ENCODE data around the gene SLC25A51. TPM values are rescaled to one million over a fixed set of nuclear protein-coding genes. Genes with fewer than 3 reads are reported as not detected.

Gene SLC25A51
- total and polyA plus RNA-seq, 2 donors from 2014 or later = 10.7 to 25.5 TPM

DNA sequence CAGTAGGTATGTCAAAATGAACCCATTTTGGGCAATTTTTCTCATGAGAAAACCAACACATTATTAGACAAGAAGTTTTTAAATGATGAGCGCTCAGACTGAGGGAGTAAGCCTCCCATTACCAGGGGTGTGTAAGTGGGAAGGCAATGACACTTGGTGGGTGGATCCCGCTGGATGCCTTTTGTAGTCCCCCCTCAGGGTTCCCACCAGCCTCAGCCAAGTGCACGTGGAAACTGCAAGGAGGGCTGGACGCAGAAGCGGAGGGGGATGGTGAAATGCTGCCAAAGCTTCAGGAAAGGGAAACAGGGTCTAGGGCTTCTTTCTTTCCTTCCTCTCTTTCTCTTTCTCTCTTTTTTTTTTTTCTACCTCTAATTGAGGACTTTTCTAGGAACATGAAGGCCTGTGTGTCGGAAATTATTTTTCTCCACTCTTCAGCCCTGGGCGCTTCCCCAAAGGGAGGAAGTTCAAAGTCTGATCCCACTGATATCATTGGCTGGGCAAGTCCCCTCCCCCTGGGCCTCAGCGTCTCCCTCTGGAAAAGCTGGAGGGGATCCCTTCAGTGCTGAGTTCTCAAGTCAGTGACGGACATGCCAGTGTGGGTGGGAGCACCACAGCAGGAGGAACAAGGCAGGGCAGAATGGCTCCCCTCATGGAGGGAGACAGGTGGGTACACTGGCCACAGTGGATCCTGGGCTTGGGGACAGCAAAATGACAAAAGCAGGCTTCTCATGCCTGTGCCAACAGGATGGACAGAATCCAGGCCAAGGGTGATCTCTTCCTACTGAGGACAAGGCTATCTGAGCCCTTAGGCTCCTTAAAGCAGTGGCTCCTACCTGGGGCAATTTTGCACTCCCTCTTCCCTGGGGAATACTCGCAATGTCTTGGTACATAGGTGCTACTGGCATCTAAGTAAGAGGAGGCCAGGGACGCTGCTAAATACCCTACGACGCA lies 23.9 kb upstream of the SLC25A51 start:
- Histone ChIP-seq H3K9me3 (ENCODE audit: control insufficient read depth in 2 of 3, insufficient read depth in 1 of 3, low read length in 3 of 3) (no peaks in the 10 kb centered on the region), H3K4me3 (ENCODE audit: low read length in 3 of 3) (no peak overlapping the region), H3K36me3 (ENCODE audit: control insufficient read depth in 2 of 3, insufficient read depth in 3 of 3, low read length in 3 of 3) (no peaks in the 10 kb centered on the region), H3K27ac (ENCODE audit: low read depth in 2 of 2, low read length in 2 of 2) (peak overlapping the region in 1 of 2 donors; percentile 45), H3K4me1 (ENCODE audit: control insufficient read depth in 2 of 3, insufficient read depth in 2 of 3, low read depth in 1 of 3, low read length in 3 of 3) (peaks cover 0 to 23% (median 21%) of the 10 kb centered on the region in 3 donors), H3K27me3 (ENCODE audit: control insufficient read depth, insufficient read depth, low read length) (no peaks in the 10 kb centered on the region), H3K9ac (ENCODE audit: low read length in 3 of 3) (no peak overlapping the region)
- intact Hi-C loops (cut with DNase I) = no loop called here
- FAIRE-seq (no peak), DNase-seq (no peak)
- TF ChIP-seq, protein P1, sequence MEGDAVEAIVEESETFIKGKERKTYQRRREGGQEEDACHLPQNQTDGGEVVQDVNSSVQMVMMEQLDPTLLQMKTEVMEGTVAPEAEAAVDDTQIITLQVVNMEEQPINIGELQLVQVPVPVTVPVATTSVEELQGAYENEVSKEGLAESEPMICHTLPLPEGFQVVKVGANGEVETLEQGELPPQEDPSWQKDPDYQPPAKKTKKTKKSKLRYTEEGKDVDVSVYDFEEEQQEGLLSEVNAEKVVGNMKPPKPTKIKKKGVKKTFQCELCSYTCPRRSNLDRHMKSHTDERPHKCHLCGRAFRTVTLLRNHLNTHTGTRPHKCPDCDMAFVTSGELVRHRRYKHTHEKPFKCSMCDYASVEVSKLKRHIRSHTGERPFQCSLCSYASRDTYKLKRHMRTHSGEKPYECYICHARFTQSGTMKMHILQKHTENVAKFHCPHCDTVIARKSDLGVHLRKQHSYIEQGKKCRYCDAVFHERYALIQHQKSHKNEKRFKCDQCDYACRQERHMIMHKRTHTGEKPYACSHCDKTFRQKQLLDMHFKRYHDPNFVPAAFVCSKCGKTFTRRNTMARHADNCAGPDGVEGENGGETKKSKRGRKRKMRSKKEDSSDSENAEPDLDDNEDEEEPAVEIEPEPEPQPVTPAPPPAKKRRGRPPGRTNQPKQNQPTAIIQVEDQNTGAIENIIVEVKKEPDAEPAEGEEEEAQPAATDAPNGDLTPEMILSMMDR (IDR thresholded peaks at IDR 0.05; ENCODE audit: borderline replicate concordance, extremely low read depth, insufficient read depth) = no peak

DNA sequence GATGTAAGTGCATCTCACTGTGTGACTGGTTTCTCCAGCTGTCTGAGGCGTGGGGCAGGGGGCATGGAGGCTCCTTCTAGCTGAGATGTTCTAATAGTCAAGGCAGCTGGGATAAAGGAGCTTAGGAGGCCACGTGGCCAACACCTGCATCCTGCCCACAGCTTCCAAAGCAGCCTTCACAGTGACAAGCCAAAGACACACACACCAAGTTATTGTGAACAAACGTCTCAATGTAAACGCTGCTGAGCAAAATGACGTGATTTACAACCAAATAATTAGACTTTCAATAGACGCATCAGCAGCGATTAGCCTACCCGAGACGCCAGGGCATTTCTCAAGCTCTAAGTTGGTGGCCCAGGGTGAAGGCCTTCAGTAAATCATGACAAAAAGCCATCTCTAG lies 23.2 kb upstream of the SLC25A51 start:
- DNase-seq (no peak), FAIRE-seq (no peak)
- H3K27ac ChIP-seq (ENCODE audit: low read depth in 2 of 2, low read length in 2 of 2) = no peak overlapping the region
- TF ChIP-seq, protein P1 (IDR thresholded peaks at IDR 0.05; ENCODE audit: borderline replicate concordance, extremely low read depth, insufficient read depth) = no peak
- peaks cover 0 to 30% (median 27%) of the 10 kb centered on the region in 3 donors for H3K4me1 ChIP-seq (ENCODE audit: control insufficient read depth in 2 of 3, insufficient read depth in 2 of 3, low read depth in 1 of 3, low read length in 3 of 3)
- H3K4me3 ChIP-seq (ENCODE audit: low read length in 3 of 3) = no peak overlapping the region
- no peaks in the 10 kb centered on the region for H3K9me3 ChIP-seq (ENCODE audit: control insufficient read depth in 2 of 3, insufficient read depth in 1 of 3, low read length in 3 of 3)
- intact Hi-C loops (cut with DNase I) = no loop called here
- no peak overlapping the region for H3K9ac ChIP-seq (ENCODE audit: low read length in 3 of 3)
- H3K36me3 ChIP-seq (ENCODE audit: control insufficient read depth in 2 of 3, insufficient read depth in 3 of 3, low read length in 3 of 3) = no peaks in the 10 kb centered on the region
- H3K27me3 ChIP-seq (ENCODE audit: control insufficient read depth, insufficient read depth, low read length) = no peaks in the 10 kb centered on the region

DNA sequence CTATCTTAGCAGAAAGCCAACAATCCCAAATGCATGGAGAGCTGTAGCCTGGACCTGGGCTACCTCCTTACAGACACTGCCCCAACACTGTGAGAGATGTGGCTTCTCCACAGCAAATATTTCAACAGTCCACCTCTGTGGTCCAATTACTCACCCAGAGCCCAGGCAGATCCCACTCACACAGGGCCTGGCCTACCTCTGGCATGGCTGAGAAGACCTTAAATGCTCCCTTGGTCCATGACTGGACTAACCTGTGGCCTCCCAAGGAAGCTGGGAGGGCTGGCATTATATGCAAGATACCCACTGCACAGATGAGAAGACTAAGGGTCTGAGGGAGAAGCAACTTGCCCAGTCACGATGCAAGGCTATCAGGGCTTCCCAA lies 22.8 kb upstream of the SLC25A51 start:
- TF ChIP-seq, protein P1 (IDR thresholded peaks at IDR 0.05; ENCODE audit: borderline replicate concordance, extremely low read depth, insufficient read depth) = no peak
- H3K4me3 ChIP-seq (ENCODE audit: low read length in 3 of 3) = no peak overlapping the region
- no peak overlapping the region for H3K27ac ChIP-seq (ENCODE audit: low read depth in 2 of 2, low read length in 2 of 2)
- H3K9ac ChIP-seq (ENCODE audit: low read length in 3 of 3) = peak overlapping the region in 1 of 3 donors; percentile 17
- peaks cover 0 to 30% (median 27%) of the 10 kb centered on the region in 3 donors for H3K4me1 ChIP-seq (ENCODE audit: control insufficient read depth in 2 of 3, insufficient read depth in 2 of 3, low read depth in 1 of 3, low read length in 3 of 3)
- no peaks in the 10 kb centered on the region for H3K27me3 ChIP-seq (ENCODE audit: control insufficient read depth, insufficient read depth, low read length)
- H3K9me3 ChIP-seq (ENCODE audit: control insufficient read depth in 2 of 3, insufficient read depth in 1 of 3, low read length in 3 of 3) = no peaks in the 10 kb centered on the region
- no peak for FAIRE-seq
- H3K36me3 ChIP-seq (ENCODE audit: control insufficient read depth in 2 of 3, insufficient read depth in 3 of 3, low read length in 3 of 3) = no peaks in the 10 kb centered on the region
- DNase-seq = no peak
- intact Hi-C loops (cut with DNase I) = no loop called here

Data from kidney (tissue), 14 donors.